Kidney (tissue), 14 donors: ENCODE results near the gene SLU7. TPM values are rescaled to one million over a fixed set of nuclear protein-coding genes. Genes with fewer than 3 reads are reported as not detected.

Experiments
- DNase-seq, 5 donors: peaks; one replicate each; pipeline ENCODE4 v3.0.0-alpha.2; 2013 to 2020
- FAIRE-seq: peaks from 2 replicates; lab custom pipeline; 2012; peaks lifted over from hg19 to GRCh38; lab: Jason Lieb, UNC
- H3K27ac ChIP-seq, 2 donors: one replicate each; pipeline ENCODE4 v1.7.0; 2013; ENCODE audit warnings: low read depth in 2 of 2, low read length in 2 of 2, inconsistent platforms in 1 of 2
- H3K27me3 ChIP-seq: one replicate; pipeline ENCODE4 v1.7.1; 2013; ENCODE audit warnings: low read length, inconsistent platforms; ENCODE audit not compliant: control insufficient read depth, insufficient read depth
- H3K36me3 ChIP-seq, 3 donors: one replicate each; pipeline versions ENCODE4 v1.7.0 to v1.7.1; 2013; ENCODE audit warnings: low read length in 3 of 3, control low read depth in 1 of 3, inconsistent platforms in 1 of 3; ENCODE audit not compliant: insufficient read depth in 3 of 3, control insufficient read depth in 2 of 3
- H3K4me1 ChIP-seq, 3 donors: one replicate each; pipeline versions ENCODE4 v1.7.0 to v1.7.1; 2013; ENCODE audit warnings: low read length in 3 of 3, inconsistent platforms in 1 of 3, low read depth in 1 of 3; ENCODE audit not compliant: control insufficient read depth in 2 of 3, insufficient read depth in 2 of 3
- H3K4me3 ChIP-seq, 3 donors: one replicate each; pipeline versions ENCODE4 v1.7.0 to v1.8.1; 2013; ENCODE audit warnings: low read length in 3 of 3, control low read depth in 1 of 3, inconsistent platforms in 1 of 3
- H3K9ac ChIP-seq, 3 donors: one replicate each; pipeline versions ENCODE4 v1.7.0 to v1.7.1; 2013; ENCODE audit warnings: low read length in 3 of 3, control low read depth in 1 of 3, inconsistent platforms in 1 of 3
- H3K9me3 ChIP-seq, 3 donors: one replicate each; pipeline versions ENCODE4 v1.7.0 to v1.7.1; 2013; ENCODE audit warnings: low read length in 3 of 3, control low read depth in 1 of 3, inconsistent platforms in 1 of 3; ENCODE audit not compliant: control insufficient read depth in 2 of 3, insufficient read depth in 1 of 3
- intact Hi-C: fragments of 100-400 bp; cut with DNase I; formaldehyde crosslinking; loops from one replicate; pipeline ENCODE4 v1.11.1; 2022
- polyA plus RNA-seq: library from polyadenylated mRNA; stranded (reverse); fragments of 350-450 nt; fragmentation: Illumina TruSeq; extraction: RNeasy Lipid Tissue Mini Kit (QIAGEN cat#74804); gene quantifications from one replicate; pipeline ENCODE4 v1.2.3, GENCODE V29; 2014; ENCODE audit warnings: low read depth, low replicate concordance; ENCODE audit not compliant: insufficient read depth
- total RNA-seq: library from RNA; stranded (reverse); fragmentation: NEBNext Ultra II Directional; extraction: Animal tissue kit (Norgen Biotek cat#: 25700); gene quantifications from one replicate; pipeline ENCODE4 v1.2.1, GENCODE V29; 2021
- TF ChIP-seq, protein P1 (sequence below): IDR thresholded peaks from 3 replicates; pipeline ENCODE4 v1.5.1; 2012; ENCODE audit warnings: mild to moderate bottlenecking, moderate library complexity, borderline replicate concordance; ENCODE audit not compliant: insufficient read depth; ENCODE audit errors: extremely low read depth
- donor health status: control.
- donor health status: control.
- donor health status: control.
- donor health status: control.
- donor health status: control.
- donor health status: DM: yes; HTN: yes; CAD: no.
- donor health status: Normal renal cell carcinoma (clear cell type).

The SLU7 gene
- total and polyA plus RNA-seq, 2 donors from 2014 or later: 41.7 to 56.9 TPM

DNA sequence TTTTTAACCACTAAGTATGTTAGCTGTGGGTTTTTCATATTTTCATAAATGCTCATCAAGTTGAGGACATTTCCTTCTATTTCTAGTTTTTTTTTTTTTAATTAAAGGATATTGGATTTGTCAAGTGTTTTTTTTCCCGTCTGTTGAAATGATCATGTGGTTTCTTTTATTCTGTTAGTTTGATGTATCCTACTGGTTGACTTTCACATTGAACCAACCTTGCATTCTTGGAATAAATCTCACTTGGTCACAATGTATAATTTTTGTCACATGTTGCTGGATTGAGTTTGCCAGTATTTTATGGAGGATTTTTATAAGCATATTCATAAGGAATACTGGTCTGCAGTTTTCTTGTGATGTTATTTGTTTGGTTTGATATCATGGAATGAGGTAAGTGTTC is 31.4 kb downstream of the SLU7 start:
- DNase-seq (no peak), FAIRE-seq (no peak)
- H3K4me3 ChIP-seq: no peak overlapping the region
- intact Hi-C loops: no loop called here
- TF ChIP-seq, protein P1, sequence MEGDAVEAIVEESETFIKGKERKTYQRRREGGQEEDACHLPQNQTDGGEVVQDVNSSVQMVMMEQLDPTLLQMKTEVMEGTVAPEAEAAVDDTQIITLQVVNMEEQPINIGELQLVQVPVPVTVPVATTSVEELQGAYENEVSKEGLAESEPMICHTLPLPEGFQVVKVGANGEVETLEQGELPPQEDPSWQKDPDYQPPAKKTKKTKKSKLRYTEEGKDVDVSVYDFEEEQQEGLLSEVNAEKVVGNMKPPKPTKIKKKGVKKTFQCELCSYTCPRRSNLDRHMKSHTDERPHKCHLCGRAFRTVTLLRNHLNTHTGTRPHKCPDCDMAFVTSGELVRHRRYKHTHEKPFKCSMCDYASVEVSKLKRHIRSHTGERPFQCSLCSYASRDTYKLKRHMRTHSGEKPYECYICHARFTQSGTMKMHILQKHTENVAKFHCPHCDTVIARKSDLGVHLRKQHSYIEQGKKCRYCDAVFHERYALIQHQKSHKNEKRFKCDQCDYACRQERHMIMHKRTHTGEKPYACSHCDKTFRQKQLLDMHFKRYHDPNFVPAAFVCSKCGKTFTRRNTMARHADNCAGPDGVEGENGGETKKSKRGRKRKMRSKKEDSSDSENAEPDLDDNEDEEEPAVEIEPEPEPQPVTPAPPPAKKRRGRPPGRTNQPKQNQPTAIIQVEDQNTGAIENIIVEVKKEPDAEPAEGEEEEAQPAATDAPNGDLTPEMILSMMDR: no peak
- no peaks in the 10 kb centered on the region for H3K4me1 ChIP-seq
- no peaks in the 10 kb centered on the region for H3K36me3 ChIP-seq
- H3K27me3 ChIP-seq: no peaks in the 10 kb centered on the region
- no peak overlapping the region for H3K27ac ChIP-seq
- H3K9ac ChIP-seq: no peak overlapping the region
- H3K9me3 ChIP-seq: peaks cover 0 to 6% (median 0%) of the 10 kb centered on the region in 3 donors

DNA sequence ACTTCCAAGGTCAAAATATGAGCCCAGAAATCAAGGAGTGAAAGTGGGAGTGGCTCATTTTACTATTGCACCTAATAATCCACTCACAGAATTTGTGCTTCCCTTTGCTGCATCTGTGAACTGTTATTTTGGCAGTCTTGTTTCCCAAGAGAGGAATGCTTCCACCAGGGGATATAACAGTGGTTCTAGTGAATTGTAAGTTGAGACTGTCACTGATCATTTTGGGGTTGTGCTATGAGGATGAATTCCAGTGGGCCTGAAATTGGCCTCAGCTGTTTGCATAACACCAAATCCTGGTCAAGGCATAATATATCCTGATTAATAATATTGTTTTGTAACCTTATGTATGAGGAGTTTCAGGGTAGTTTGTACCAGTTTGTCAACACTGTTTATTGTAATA is 33.4 kb downstream of the SLU7 start:
- intact Hi-C loops: no loop called here
- H3K4me1 ChIP-seq: no peaks in the 10 kb centered on the region
- H3K27me3 ChIP-seq: no peaks in the 10 kb centered on the region
- FAIRE-seq (no peak), DNase-seq (no peak)
- H3K36me3 ChIP-seq: no peaks in the 10 kb centered on the region
- no peak overlapping the region for H3K9ac ChIP-seq
- TF ChIP-seq, protein P1: no peak
- H3K9me3 ChIP-seq: peaks cover 0 to 6% (median 0%) of the 10 kb centered on the region in 3 donors
- no peak overlapping the region for H3K4me3 ChIP-seq
- no peak overlapping the region for H3K27ac ChIP-seq

- Histone ChIP-seq H3K27me3 (no peaks in the 10 kb centered on the region), H3K9ac (no peak overlapping the region), H3K27ac (no peak overlapping the region), H3K9me3 (peaks cover 0 to 6% (median 0%) of the 10 kb centered on the region in 3 donors), H3K36me3 (no peaks in the 10 kb centered on the region), H3K4me1 (no peaks in the 10 kb centered on the region), H3K4me3 (no peak overlapping the region)
- FAIRE-seq (no peak), DNase-seq (no peak)
- TF ChIP-seq, protein P1: no peak
- intact Hi-C loops: no loop called here
Observed at GRCh38 chr5:160384681-160385080, 34.2 kb downstream of the SLU7 start.

DNA sequence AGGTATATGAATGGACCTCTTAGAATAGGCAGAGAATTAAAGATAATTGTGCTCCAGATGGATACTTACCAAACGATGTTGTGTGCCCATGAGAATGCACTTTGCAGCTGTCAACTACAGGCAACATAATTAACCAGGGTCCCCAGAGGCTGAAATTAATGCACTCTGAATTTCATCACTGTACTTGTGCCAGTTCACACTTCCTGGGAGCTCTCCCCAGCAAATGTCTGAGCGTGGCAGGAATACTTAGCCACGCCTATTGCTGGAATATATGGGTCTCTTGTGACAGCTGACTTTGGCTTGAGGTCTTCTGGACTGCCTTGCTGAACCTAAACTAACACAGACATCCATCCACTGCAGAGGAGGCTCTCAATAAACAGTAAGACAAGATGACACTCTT is 36.5 kb downstream of the SLU7 start:
- no peak for FAIRE-seq
- TF ChIP-seq, protein P1: no peak

More for the DNA sequence above, 36.5 kb downstream of the SLU7 start:
- Histone ChIP-seq H3K4me1 (no peaks in the 10 kb centered on the region), H3K36me3 (no peaks in the 10 kb centered on the region), H3K4me3 (no peak overlapping the region), H3K27ac (no peak overlapping the region), H3K9me3 (peaks cover 0 to under 1% (median 0%) of the 10 kb centered on the region in 3 donors), H3K9ac (no peak overlapping the region), H3K27me3 (no peaks in the 10 kb centered on the region)
- intact Hi-C loops: no loop called here
- DNase-seq: no peak
